KMS-11 (cell line): ENCODE results near the gene NSUN6.

Experiments
- H2AFZ ChIP-seq: fragments of 200-600 bp; sonication (generic); 2 replicates; pipeline ENCODE4 v1.6.1; 2016; ENCODE audit warnings: antibody characterized with exemption, mixed run types, low read depth
- H3K27ac ChIP-seq: fragments of 200-600 bp; sonication (generic); 2 replicates; pipeline ENCODE4 v1.6.1; 2016; ENCODE audit warnings: mild to moderate bottlenecking, mixed run types
- H3K27me3 ChIP-seq: fragments of 200-600 bp; sonication (generic); 2 replicates; pipeline ENCODE4 v1.6.1; 2017; ENCODE audit warnings: mild to moderate bottlenecking, low read depth, mixed run types, moderate library complexity; ENCODE audit not compliant: insufficient read depth
- H3K36me3 ChIP-seq: fragments of 200-600 bp; sonication (generic); 2 replicates; pipeline ENCODE4 v1.6.1; 2017; ENCODE audit warnings: mild to moderate bottlenecking, mixed run types; ENCODE audit not compliant: insufficient read depth
- H3K4me1 ChIP-seq: fragments of 200-600 bp; sonication (generic); 2 replicates; pipeline ENCODE4 v1.6.1; 2016; ENCODE audit warnings: mild to moderate bottlenecking, low read depth, mixed run types; ENCODE audit not compliant: poor library complexity, severe bottlenecking
- H3K4me2 ChIP-seq: fragments of 200-600 bp; sonication (generic); 2 replicates; pipeline ENCODE4 v1.7.0; 2016; ENCODE audit warnings: mild to moderate bottlenecking, mixed run types
- H3K4me3 ChIP-seq: fragments of 200-600 bp; sonication (generic); IDR thresholded peaks from 2 replicates; pipeline ENCODE4 v1.6.1; 2017; ENCODE audit warnings: low read depth, low read length, mixed read lengths; ENCODE audit not compliant: insufficient read depth
- H3K79me2 ChIP-seq: fragments of 200-600 bp; sonication (generic); 2 replicates; pipeline ENCODE4 v1.6.1; 2016; ENCODE audit warnings: low read depth, mixed run types; ENCODE audit not compliant: insufficient read depth
- H3K9ac ChIP-seq: fragments of 200-600 bp; sonication (generic); 2 replicates; pipeline ENCODE4 v1.6.1; 2016; ENCODE audit warnings: mild to moderate bottlenecking, mixed run types
- H4K20me1 ChIP-seq: fragments of 200-600 bp; sonication (generic); 2 replicates; pipeline ENCODE4 v1.6.1; 2016; ENCODE audit warnings: mild to moderate bottlenecking, mixed run types; ENCODE audit not compliant: insufficient read depth
- CTCF ChIP-seq: fragments of 200-600 bp; sonication (generic); conservative IDR thresholded peaks from 2 replicates; pipeline ENCODE4 v1.6.1; 2017; ENCODE audit warnings: low read depth, mild to moderate bottlenecking, antibody characterized with exemption, low read length, moderate library complexity, mixed read lengths

Gene NSUN6

GRCh38 chr10:18539335-18539734 is 112.1 kb downstream of the NSUN6 start:
- no peaks in the 10 kb centered on the region for H3K79me2 ChIP-seq
- H4K20me1 ChIP-seq = no peaks in the 10 kb centered on the region
- H3K4me2 ChIP-seq = no peak overlapping the region
- no peak overlapping the region for H3K9ac ChIP-seq
- no peak for TF ChIP-seq CTCF
- H3K27ac ChIP-seq = no peak overlapping the region
- no peaks in the 10 kb centered on the region for H3K27me3 ChIP-seq
- H3K36me3 ChIP-seq = no peaks in the 10 kb centered on the region
- H3K4me1 ChIP-seq = no peaks in the 10 kb centered on the region
- H3K4me3 ChIP-seq = no peak overlapping the region
- no peak overlapping the region for H2AFZ ChIP-seq

GRCh38 chr10:18533896-18534295 is 117.5 kb downstream of the NSUN6 start:
- Histone ChIP-seq H4K20me1 (no peaks in the 10 kb centered on the region), H3K4me1 (peaks cover 7% of the 10 kb centered on the region), H3K36me3 (no peaks in the 10 kb centered on the region), H3K4me2 (no peak overlapping the region), H3K4me3 (no peak overlapping the region), H3K9ac (no peak overlapping the region), H3K27me3 (no peaks in the 10 kb centered on the region), H3K79me2 (no peaks in the 10 kb centered on the region), H3K27ac (no peak overlapping the region), H2AFZ (no peak overlapping the region)
- TF ChIP-seq CTCF = no peak

GRCh38 chr10:18532881-18533535 is 118.4 kb downstream of the NSUN6 start:
- no peaks in the 10 kb centered on the region for H3K27me3 ChIP-seq
- H3K9ac ChIP-seq = no peak overlapping the region
- H3K79me2 ChIP-seq = no peaks in the 10 kb centered on the region
- H3K4me3 ChIP-seq = no peak overlapping the region
- no peak for TF ChIP-seq CTCF
- H3K4me2 ChIP-seq = no peak overlapping the region
- peaks cover 7% of the 10 kb centered on the region for H3K4me1 ChIP-seq
- H2AFZ ChIP-seq = no peak overlapping the region
- no peaks in the 10 kb centered on the region for H3K36me3 ChIP-seq
- no peaks in the 10 kb centered on the region for H4K20me1 ChIP-seq
- H3K27ac ChIP-seq = no peak overlapping the region

- no peak for TF ChIP-seq CTCF
- H3K9ac ChIP-seq = no peak overlapping the region
- H3K27me3 ChIP-seq = no peaks in the 10 kb centered on the region
- no peaks in the 10 kb centered on the region for H3K36me3 ChIP-seq
- H3K79me2 ChIP-seq = no peaks in the 10 kb centered on the region
- H3K4me1 ChIP-seq = peaks cover 7% of the 10 kb centered on the region
- no peaks in the 10 kb centered on the region for H4K20me1 ChIP-seq
- H2AFZ ChIP-seq = no peak overlapping the region
- no peak overlapping the region for H3K4me3 ChIP-seq
- no peak overlapping the region for H3K27ac ChIP-seq
- no peak overlapping the region for H3K4me2 ChIP-seq
Observed at GRCh38 chr10:18528292-18528691, 123.1 kb downstream of the NSUN6 start.
